Keratinocyte (primary cell): ENCODE results near the gene SLC19A1. TPM values are rescaled to one million over a fixed set of nuclear protein-coding genes. Genes with fewer than 3 reads are reported as not detected.

Experiments used
- DNase-seq: peaks from one replicate; pipeline ENCODE4 v3.0.0-alpha.2; 2011; ENCODE audit warnings: low read depth, missing footprints, low spot score
- FAIRE-seq: peaks from 2 replicates; lab custom pipeline; 2011; peaks lifted over from hg19 to GRCh38; lab: Jason Lieb, UNC
- H2AFZ ChIP-seq: 2 replicates; pipeline ENCODE4 v1.6.0; 2012; ENCODE audit warnings: low read length, control low read depth, inconsistent platforms; ENCODE audit not compliant: control insufficient read depth
- H3K27ac ChIP-seq: 2 replicates; pipeline ENCODE4 v1.5.1; 2011; ENCODE audit warnings: low read length; ENCODE audit not compliant: control insufficient read depth, insufficient read depth
- H3K27me3 ChIP-seq: 3 replicates; pipeline ENCODE4 v1.6.0; 2011; ENCODE audit warnings: low read length; ENCODE audit not compliant: control insufficient read depth, insufficient read depth; ENCODE audit errors: extremely low read depth
- H3K36me3 ChIP-seq, 2 experiments: 2 replicates in 1 of 2; 3 replicates in 1 of 2; pipeline ENCODE4 v1.5.1; 2011; ENCODE audit warnings: low read length in 2 of 2, mild to moderate bottlenecking in 1 of 2; ENCODE audit not compliant: control insufficient read depth in 2 of 2, insufficient read depth in 2 of 2; ENCODE audit errors: extremely low read depth in 1 of 2
- H3K4me1 ChIP-seq: 3 replicates; pipeline ENCODE4 v1.5.1; 2011; ENCODE audit warnings: low read length; ENCODE audit not compliant: control insufficient read depth, insufficient read depth; ENCODE audit errors: extremely low read depth
- H3K4me2 ChIP-seq: 3 replicates; pipeline ENCODE4 v1.6.0; 2011; ENCODE audit warnings: low read depth, low read length; ENCODE audit not compliant: control insufficient read depth, insufficient read depth; ENCODE audit errors: extremely low read depth
- H3K4me3 ChIP-seq, 3 experiments: fragments of 200-600 bp in 1 of 3; sonication (generic) in 1 of 3; 2 replicates in 2 of 3; 3 replicates in 1 of 3; pipeline ENCODE4 v1.5.1; 2011 to 2016; ENCODE audit warnings: low read length in 3 of 3, mild to moderate bottlenecking in 3 of 3, control low read depth in 2 of 3, inconsistent platforms in 1 of 3, low read depth in 1 of 3, mixed read lengths in 1 of 3, mixed run types in 1 of 3, moderate library complexity in 1 of 3; ENCODE audit not compliant: control insufficient read depth in 2 of 3, insufficient read depth in 2 of 3; ENCODE audit errors: extremely low read depth in 1 of 3
- H3K79me2 ChIP-seq: 2 replicates; pipeline ENCODE4 v1.6.0; 2012; ENCODE audit warnings: low read length; ENCODE audit not compliant: control insufficient read depth, insufficient read depth
- H3K9ac ChIP-seq: 3 replicates; pipeline ENCODE4 v1.6.0; 2011; ENCODE audit warnings: low read length; ENCODE audit not compliant: control insufficient read depth, insufficient read depth; ENCODE audit errors: extremely low read depth
- H3K9me1 ChIP-seq: 3 replicates; pipeline ENCODE4 v1.6.0; 2011; ENCODE audit warnings: low read length; ENCODE audit not compliant: control insufficient read depth, insufficient read depth; ENCODE audit errors: extremely low read depth
- H3K9me3 ChIP-seq: 2 replicates; pipeline ENCODE4 v1.5.1; 2012; ENCODE audit warnings: low read depth, low read length; ENCODE audit not compliant: control insufficient read depth
- H4K20me1 ChIP-seq: 3 replicates; pipeline ENCODE4 v1.6.0; 2011; ENCODE audit warnings: low read length; ENCODE audit not compliant: control insufficient read depth, insufficient read depth; ENCODE audit errors: extremely low read depth
- EZH2 ChIP-seq: IDR thresholded peaks from one replicate; pipeline ENCODE4 v1.6.1; 2012; ENCODE audit warnings: inconsistent platforms, mild to moderate bottlenecking, low read length, moderate library complexity
- dilution Hi-C: fragments of 300-500 bp; cut with MboI; formaldehyde crosslinking; loops from one replicate; pipeline ENCODE4 v1.7.0; 2020; ENCODE audit warnings: low sequenced_read_pairs; ENCODE audit not compliant: extremely low pct_ligation_motif_present
- polyA plus RNA-seq, 5 experiments: library from polyadenylated mRNA; depleted of rRNA in 3 of 5; stranded (reverse) in 3 of 5; stranded (forward) in 1 of 5; unstranded in 1 of 5; fragments of >200 nt; gene quantifications; 1 replicate in 1 of 5; 2 replicates in 3 of 5; 3 replicates in 1 of 5; pipeline versions ENCODE4 v1.2.1 to v1.2.3, GENCODE V29; 2011 to 2012; ENCODE audit warnings: missing spikeins in 2 of 5, low read depth in 1 of 5, low replicate concordance in 1 of 5
- TF ChIP-seq, protein P1 (sequence below), 3 experiments: IDR thresholded peaks in 1 of 3; conservative IDR thresholded peaks in 1 of 3; optimal IDR thresholded peaks in 1 of 3; 2 replicates in 2 of 3; 3 replicates in 1 of 3; pipeline versions ENCODE3 to v1.5.1; 2011; ENCODE audit warnings: low read length in 3 of 3, mild to moderate bottlenecking in 3 of 3, moderate library complexity in 2 of 3, control low read depth in 1 of 3, inconsistent platforms in 1 of 3; ENCODE audit not compliant: insufficient read depth in 2 of 3; ENCODE audit errors: extremely low read depth in 1 of 3

SLC19A1 gene
- polyA plus RNA-seq, 1 donor (not counting 4 experiments of a cell fraction or from before 2014, with no cell fraction given): 3.8 TPM

DNA sequence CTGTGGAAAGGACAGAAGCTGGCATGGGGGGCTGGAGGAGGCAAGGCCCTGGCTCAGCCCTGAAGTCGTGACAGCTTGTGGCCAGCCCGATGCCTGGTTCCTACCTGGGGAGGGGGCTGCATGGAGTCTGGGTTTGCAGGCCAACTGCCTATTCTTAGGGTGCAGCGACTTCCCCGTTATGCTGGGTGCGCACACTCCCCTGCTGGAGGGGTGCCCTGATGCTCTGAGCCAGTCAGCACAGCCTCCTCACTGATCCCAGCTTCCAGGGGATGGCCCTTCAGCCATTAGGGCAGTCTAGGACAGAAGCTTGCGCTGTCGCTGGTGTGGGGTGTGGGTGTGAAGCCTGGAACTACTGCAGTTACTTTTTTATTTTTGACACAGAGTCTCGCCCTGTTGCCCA, 30.0 kb upstream of the SLC19A1 start:
- no peaks in the 10 kb centered on the region for H3K9me1 ChIP-seq
- no peaks in the 10 kb centered on the region for H3K36me3 ChIP-seq
- FAIRE-seq (no peak), DNase-seq (no peak)
- H3K9me3 ChIP-seq: no peaks in the 10 kb centered on the region
- peaks cover 3% of the 10 kb centered on the region for H3K4me1 ChIP-seq
- H3K27ac ChIP-seq: no peak overlapping the region
- peaks cover 20% of the 10 kb centered on the region for H3K27me3 ChIP-seq
- H3K4me3 ChIP-seq: no peak overlapping the region
- TF ChIP-seq EZH2: no peak
- TF ChIP-seq, protein P1, sequence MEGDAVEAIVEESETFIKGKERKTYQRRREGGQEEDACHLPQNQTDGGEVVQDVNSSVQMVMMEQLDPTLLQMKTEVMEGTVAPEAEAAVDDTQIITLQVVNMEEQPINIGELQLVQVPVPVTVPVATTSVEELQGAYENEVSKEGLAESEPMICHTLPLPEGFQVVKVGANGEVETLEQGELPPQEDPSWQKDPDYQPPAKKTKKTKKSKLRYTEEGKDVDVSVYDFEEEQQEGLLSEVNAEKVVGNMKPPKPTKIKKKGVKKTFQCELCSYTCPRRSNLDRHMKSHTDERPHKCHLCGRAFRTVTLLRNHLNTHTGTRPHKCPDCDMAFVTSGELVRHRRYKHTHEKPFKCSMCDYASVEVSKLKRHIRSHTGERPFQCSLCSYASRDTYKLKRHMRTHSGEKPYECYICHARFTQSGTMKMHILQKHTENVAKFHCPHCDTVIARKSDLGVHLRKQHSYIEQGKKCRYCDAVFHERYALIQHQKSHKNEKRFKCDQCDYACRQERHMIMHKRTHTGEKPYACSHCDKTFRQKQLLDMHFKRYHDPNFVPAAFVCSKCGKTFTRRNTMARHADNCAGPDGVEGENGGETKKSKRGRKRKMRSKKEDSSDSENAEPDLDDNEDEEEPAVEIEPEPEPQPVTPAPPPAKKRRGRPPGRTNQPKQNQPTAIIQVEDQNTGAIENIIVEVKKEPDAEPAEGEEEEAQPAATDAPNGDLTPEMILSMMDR (optimal IDR thresholded peaks at IDR 0.05 in 1 of 3, IDR thresholded peaks at IDR 0.05 in 1 of 3, conservative IDR thresholded peaks at IDR 0.05 in 1 of 3; ENCODE audit: extremely low read depth in 1 of 3, insufficient read depth in 2 of 3, low read length in 3 of 3): no peak
- no peak overlapping the region for H2AFZ ChIP-seq
- dilution Hi-C loops: no loop called here
- no peaks in the 10 kb centered on the region for H3K79me2 ChIP-seq
- no peak overlapping the region for H3K9ac ChIP-seq
- no peak overlapping the region for H3K4me2 ChIP-seq
- H4K20me1 ChIP-seq: no peaks in the 10 kb centered on the region

GRCh38 chr21:45571641-45572040, 29.4 kb upstream of the SLC19A1 start:
- dilution Hi-C loops: no loop called here
- FAIRE-seq: no peak

More at GRCh38 chr21:45571641-45572040, 29.4 kb upstream of the SLC19A1 start:
- Histone ChIP-seq H3K4me1 (peaks cover 3% of the 10 kb centered on the region), H3K27me3 (peaks cover 20% of the 10 kb centered on the region), H3K4me2 (no peak overlapping the region), H3K4me3 (no peak overlapping the region), H4K20me1 (no peaks in the 10 kb centered on the region), H2AFZ (no peak overlapping the region), H3K27ac (no peak overlapping the region), H3K9ac (no peak overlapping the region), H3K9me3 (no peaks in the 10 kb centered on the region), H3K79me2 (no peaks in the 10 kb centered on the region), H3K36me3 (no peaks in the 10 kb centered on the region), H3K9me1 (no peaks in the 10 kb centered on the region)
- TF ChIP-seq, protein P1 (optimal IDR thresholded peaks at IDR 0.05 in 1 of 3, IDR thresholded peaks at IDR 0.05 in 1 of 3, conservative IDR thresholded peaks at IDR 0.05 in 1 of 3; ENCODE audit: extremely low read depth in 1 of 3, insufficient read depth in 2 of 3, low read length in 3 of 3): no peak
- no peak for TF ChIP-seq EZH2
- DNase-seq: no peak
